OCI-LY1 (cell line): ENCODE measurements around the gene MAPK7.

Experiments used
- EZH2 ChIP-seq: fragments of 200-600 bp; sonication (generic), shearing (Covaris generic); IDR thresholded peaks from 2 replicates; pipeline ENCODE4 v1.8.0; 2017; ENCODE audit warnings: borderline replicate concordance, mixed run types, mild to moderate bottlenecking, antibody characterized with exemption, low read length, moderate library complexity, mixed read lengths
- TF ChIP-seq, protein P1 (sequence below): fragments of 200-600 bp; sonication (generic), shearing (Covaris generic); IDR thresholded peaks from 2 replicates; pipeline ENCODE4 v1.5.1; 2017; ENCODE audit warnings: mild to moderate bottlenecking, antibody characterized with exemption, low read length, moderate library complexity, mixed read lengths

DNA sequence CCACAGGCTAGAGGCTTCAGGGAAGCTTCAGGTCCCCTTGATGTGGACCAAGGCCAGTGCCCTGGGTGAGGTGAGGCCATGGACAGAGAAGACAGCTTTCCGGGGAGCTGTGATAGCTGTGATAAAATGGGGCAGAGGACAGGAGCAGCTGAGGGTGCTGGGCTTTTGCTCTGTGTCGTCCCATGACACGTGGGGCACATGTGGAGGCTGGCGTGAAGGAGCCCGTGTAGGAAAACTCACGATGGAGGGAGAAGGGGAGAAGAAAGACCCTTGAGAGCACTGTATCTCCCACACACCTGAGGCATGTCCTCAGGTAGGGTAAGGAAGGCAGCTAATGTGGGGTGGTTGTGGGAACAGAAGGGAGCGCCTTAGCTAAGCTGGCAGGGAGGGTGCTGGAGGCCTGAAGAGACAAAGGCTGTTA is 37.1 kb upstream of the MAPK7 start:
- TF ChIP-seq, protein P1, sequence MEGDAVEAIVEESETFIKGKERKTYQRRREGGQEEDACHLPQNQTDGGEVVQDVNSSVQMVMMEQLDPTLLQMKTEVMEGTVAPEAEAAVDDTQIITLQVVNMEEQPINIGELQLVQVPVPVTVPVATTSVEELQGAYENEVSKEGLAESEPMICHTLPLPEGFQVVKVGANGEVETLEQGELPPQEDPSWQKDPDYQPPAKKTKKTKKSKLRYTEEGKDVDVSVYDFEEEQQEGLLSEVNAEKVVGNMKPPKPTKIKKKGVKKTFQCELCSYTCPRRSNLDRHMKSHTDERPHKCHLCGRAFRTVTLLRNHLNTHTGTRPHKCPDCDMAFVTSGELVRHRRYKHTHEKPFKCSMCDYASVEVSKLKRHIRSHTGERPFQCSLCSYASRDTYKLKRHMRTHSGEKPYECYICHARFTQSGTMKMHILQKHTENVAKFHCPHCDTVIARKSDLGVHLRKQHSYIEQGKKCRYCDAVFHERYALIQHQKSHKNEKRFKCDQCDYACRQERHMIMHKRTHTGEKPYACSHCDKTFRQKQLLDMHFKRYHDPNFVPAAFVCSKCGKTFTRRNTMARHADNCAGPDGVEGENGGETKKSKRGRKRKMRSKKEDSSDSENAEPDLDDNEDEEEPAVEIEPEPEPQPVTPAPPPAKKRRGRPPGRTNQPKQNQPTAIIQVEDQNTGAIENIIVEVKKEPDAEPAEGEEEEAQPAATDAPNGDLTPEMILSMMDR: no peak
- TF ChIP-seq EZH2: no peak
